GM19467 (cell line): ENCODE data around the gene SPOP.
"Not testable (repeated sequence)": the region's sequence is repeated elsewhere in the genome, so short reads cannot be mapped to it uniquely, and the experiment has no call there.

Experiments
- ATAC-seq: cut with Tn5 transposase; IDR thresholded peaks from one replicate; pipeline ENCODE4 v1.9.1; 2021; ENCODE audit warnings: mild to moderate bottlenecking, moderate library complexity; ENCODE audit not compliant: unreplicated experiment

SPOP gene

DNA sequence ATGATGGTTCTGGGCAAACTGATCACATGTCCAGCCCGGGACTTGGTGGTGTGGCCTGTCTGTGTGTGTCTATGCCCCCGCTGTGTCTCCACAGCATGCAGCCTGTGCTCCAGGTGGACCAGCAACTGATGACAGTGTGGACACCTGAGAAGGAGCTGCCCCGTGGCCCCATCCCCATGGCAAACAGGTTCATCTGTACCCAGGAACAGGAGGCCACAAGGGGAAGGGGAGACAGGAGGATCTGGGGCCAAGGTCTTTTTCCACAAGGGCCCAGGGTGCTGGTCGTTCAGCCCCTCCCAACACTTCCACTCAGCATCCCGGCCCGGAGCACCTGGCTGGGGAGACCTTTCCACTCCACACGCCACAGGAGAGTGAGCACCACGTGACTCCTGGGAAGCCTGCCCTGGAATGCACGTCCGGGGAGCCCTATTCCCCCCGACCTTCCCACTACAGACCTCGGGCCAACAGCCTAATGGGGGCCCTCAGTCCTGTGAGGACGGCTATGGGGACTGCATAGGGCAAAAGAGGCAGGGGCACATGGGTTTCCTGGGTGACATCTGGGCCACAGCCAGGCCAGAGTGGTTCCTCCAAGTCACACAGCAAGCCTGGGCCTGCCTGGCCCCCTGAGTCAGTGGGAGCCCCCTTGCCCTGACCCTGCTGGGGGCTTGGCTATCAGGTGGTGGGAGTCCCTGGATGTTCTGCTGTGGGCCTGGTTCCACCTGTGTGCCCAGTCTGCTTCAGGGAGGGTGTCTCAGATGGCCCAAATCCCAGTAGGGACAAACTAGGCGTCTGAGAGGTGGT lies 123.0 kb downstream of the SPOP start:
- ATAC-seq, result no peak

DNA sequence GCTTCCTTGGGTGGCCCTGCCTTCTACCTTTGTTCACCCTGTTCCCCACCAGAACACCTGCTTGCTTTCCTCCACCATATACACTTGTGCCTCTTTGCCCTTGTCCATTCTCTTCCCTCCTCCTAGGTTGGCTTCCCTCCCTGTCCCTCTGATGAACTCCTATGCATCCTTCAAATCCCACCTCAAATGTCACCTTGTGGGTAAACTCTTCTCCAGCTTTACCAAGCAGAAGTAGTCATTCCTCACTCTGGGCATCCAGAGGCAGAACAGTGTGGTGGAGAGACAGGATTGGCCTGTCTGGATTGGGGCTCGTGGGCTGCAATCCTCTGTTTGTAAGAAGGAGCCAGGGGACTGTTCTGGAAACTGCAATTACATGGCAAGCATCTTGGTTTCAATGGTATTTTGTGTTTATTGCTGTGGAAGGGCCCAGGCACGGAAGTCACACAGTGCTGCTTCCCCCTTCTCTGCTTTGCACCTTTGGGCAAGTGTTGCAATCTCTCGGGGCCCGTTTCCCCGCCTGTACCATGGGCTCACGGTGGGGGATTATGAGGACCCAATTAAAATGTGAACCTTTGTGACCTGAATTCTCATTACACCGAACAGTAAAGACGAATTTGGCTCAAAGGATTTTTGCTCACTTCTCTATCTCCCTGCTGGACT lies 124.1 kb downstream of the SPOP start:
- ATAC-seq, result no peak

DNA sequence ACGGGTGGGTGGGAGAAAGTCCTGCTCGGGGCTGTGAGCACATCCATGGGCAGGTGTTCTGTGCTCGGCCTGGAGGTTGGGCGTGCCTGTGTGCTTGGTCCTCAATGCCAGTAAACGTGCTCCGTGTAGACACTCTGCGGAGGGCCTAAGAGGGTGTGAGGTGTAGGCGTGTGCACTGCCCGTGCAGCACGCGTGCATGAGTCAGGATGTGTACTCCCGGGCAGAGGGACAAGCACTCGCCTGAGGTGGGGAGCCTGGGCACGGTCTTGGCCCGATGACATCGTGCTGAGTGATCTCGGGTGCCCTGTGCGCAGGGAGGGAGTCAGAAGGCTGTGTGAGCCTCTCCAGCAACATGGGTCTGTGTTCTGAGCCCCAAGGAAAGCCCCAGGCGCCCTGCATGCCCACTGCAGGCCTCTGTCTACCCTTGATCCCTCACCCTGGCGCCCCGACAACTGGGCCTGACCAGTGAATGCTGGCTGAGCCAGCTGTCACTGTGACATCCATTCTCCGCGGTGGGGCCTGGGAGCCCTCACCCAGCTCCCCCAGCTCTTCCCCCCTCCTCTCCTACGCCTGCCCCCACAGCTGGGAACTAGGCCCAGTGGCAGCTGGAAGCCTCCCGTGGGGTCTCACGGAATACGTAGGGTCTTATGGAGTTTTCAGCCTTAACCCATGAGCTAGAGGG lies 125.7 kb downstream of the SPOP start:
- no peak for ATAC-seq

DNA sequence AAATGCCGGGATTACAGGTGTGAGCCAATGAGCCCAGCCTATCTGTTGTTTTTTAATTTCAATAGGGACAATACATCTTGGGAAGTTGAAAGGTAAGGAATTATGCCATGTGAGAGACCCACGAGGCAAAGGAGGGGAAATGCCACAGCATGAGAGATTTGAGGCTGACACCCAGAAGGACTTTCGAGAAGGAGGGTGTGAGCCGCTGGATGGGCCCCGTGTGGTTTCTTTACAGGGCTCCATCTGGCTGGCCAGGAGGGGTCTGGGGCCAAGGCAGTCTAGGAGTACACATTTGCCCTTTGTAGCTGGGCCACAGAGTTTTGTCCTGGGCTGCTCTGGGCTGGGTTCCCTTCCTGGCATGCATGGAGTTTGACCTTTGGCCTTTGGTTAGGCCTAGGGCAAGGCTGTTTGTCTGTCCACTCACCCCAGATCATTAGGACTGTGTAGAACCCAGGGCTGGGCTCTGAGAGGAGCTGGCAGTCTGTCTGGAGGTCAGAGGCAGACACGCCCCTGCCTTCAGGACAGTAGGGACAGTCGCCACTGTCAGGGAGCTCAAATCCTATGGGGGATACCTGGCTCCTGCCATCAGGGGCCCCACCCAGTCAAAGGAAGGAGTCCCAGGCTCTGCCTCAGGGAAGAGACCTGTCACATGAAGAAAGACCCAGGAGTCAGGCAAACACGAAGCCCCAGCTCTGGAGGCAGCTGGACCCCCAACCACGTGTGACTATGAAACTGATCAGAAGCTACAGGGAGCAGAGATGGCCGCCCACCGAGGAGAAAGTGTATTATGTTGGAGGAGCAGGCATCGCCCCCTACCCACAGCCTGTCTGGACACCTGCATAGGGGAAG lies 126.5 kb downstream of the SPOP start:
- ATAC-seq, result no peak

DNA sequence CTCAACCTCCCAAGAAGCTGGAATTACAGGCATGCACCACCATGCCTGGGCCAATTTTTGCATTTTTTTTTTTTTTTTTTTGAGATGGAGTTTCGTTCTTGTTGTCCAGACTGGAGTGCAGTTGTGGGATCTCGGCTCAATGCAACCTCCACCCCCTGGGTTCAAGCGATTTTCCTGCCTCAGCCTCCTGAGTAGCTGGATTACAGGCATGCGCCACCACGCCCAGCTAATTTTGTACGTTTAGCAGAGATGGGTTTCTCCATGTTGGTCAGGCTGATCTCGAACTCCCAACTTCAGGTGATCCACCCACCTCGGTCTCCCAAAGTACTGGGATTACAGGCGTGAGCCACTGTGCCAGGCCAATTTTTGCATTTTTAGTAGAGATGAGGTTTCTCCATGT lies 127.1 kb downstream of the SPOP start:
- not testable (repeated sequence) for ATAC-seq

DNA sequence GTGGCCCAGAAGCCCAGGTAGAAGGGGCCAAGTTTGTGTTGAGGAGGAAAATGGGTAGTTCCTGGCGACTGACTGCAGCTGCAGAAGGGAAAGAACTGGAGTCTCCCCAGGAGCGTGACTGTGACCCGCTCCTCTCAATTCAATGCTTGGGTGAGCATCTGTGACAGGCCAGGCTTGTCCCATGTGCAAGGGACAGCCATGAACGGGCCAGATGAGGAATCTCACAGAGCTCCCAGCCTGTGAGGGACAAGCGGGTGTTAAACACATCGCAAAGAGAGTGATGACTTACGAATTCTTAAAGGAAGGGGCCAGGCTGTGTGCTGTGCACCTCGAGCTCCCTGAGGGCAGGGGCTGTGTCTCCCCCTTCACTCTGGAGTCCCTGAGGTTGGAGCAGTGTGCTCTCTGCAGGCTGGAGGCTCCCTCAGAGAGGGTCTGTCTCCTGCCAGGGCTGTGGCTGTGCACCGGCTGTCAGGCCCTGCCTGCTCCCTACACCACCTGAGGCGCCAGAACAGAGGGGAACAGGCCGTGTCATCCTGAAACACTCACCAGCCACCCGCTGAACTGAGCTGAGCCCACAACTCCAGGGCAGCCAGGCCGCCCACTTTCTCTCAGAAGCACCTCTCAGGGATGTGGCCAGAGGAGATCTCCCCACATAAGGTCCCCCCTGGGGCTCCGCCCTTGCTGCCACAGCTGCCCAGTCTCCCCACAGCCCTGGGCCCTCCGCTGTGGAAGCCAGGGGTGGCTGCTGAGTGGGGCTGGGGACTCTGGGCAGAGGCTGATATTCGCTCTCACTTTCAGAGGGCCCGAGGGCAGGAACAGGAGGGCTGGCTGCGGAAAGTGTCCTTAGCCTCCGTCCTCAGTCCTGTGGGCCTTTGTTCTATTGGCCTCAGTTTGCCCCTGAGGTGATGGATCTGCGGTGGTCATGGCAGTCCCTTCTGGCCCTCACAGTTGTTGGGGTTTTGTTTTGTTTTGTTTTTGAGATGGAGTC lies 127.9 kb downstream of the SPOP start:
- no peak for ATAC-seq

DNA sequence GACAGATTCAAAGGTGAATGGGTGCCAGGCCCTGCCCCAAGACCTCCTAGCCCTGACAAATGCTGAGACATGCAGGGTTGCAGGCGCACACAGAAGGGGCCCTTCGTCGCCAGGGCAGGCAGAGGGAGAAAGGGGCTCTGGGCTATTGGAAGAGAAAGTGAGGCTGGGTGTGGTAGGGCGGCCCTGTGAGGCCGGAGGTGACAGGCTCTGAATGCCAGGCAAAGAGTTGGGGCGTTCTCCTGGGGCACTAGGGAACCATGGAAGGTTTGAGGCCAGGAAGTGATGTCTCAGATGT lies 128.6 kb downstream of the SPOP start:
- ATAC-seq, result no peak
